Activated T-helper 1 cell treated with anti-CD3 and anti-CD28 coated beads, Interleukin-12 subunit alpha, Interleukin-12 subunit beta, Interleukin-2, Interleukin-4 antibody, amounts not matched to agents 30 ng/mL and 10 ng/mL and 1 ng/mL, durations not matched to agents 14 hours and 24 hours and 36 hours (primary cell): ENCODE data around the gene GRIN2A. TPM values are rescaled to one million over a fixed set of nuclear protein-coding genes. Genes with fewer than 3 reads are reported as not detected.

Experiments used
- DNase-seq: peaks from one replicate; pipeline ENCODE4 v3.0.0; 2021; ENCODE audit warnings: low spot score
- H3K27ac Mint-ChIP-seq: one replicate; pipeline ENCODE4 v1.8.0; 2021; ENCODE audit warnings: mild to moderate bottlenecking, mixed read lengths
- H3K27me3 Mint-ChIP-seq: one replicate; pipeline ENCODE4 v1.8.0; 2022; ENCODE audit warnings: mild to moderate bottlenecking, moderate library complexity, mixed read lengths; ENCODE audit not compliant: insufficient read depth
- H3K36me3 Mint-ChIP-seq: one replicate; pipeline ENCODE4 v1.8.0; 2021; ENCODE audit warnings: low read depth, mixed read lengths
- H3K4me1 Mint-ChIP-seq: one replicate; pipeline ENCODE4 v1.8.0; 2021; ENCODE audit warnings: low read depth, mixed read lengths
- H3K4me3 Mint-ChIP-seq: one replicate; pipeline ENCODE4 v1.8.0; 2021; ENCODE audit warnings: mild to moderate bottlenecking, moderate library complexity, mixed read lengths
- H3K9me3 Mint-ChIP-seq: one replicate; pipeline ENCODE4 v1.8.0; 2021; ENCODE audit warnings: mixed read lengths
- intact Hi-C: fragments of 100-400 bp; cut with micrococcal nuclease; formaldehyde crosslinking; loops from one replicate; pipeline ENCODE4 v1.15.1; 2024
- total RNA-seq: library from RNA; stranded (reverse); gene quantifications from 2 replicates; pipeline ENCODE4 v1.2.3, GENCODE V29; 2022

GRIN2A gene
- total RNA-seq, 1 donor from 2014 or later = not detected

DNA sequence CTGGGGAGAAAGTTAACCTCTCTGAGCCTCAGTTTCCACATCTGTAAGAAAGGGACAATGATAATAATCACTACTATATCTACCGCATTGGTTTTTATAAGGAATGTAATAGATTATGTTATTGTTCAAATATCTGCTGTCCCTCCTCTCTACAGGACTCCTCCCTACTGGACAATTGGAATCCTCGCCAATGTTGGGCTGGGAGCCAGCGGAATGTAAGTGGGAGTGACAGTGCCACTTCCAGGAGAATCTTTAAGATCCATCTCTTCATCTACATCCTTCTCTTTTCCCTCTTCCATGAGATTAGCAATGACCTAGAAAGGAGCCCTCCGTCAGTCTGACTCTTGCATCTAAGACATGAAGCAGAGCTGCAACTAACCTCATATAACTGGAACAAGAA is 95.1 kb downstream of the GRIN2A start:
- H3K27ac Mint-ChIP-seq = no peak overlapping the region
- intact Hi-C loops = no loop called here

GRCh38 chr16:10086620-10087019 is 95.6 kb downstream of the GRIN2A start:
- H3K4me1 Mint-ChIP-seq = no peaks in the 10 kb centered on the region
- H3K4me3 Mint-ChIP-seq = no peak overlapping the region
- no peak overlapping the region for H3K27ac Mint-ChIP-seq
- no peak for DNase-seq
- peaks cover 3% of the 10 kb centered on the region for H3K9me3 Mint-ChIP-seq
- H3K36me3 Mint-ChIP-seq = no peaks in the 10 kb centered on the region
- intact Hi-C loops = no loop called here
- no peaks in the 10 kb centered on the region for H3K27me3 Mint-ChIP-seq

More for the DNA sequence above, 95.1 kb downstream of the GRIN2A start:
- Mint-ChIP-seq H3K36me3 (no peaks in the 10 kb centered on the region), H3K4me1 (no peaks in the 10 kb centered on the region), H3K4me3 (no peak overlapping the region), H3K27me3 (no peaks in the 10 kb centered on the region), H3K9me3 (peaks cover 3% of the 10 kb centered on the region)
- no peak for DNase-seq

DNA sequence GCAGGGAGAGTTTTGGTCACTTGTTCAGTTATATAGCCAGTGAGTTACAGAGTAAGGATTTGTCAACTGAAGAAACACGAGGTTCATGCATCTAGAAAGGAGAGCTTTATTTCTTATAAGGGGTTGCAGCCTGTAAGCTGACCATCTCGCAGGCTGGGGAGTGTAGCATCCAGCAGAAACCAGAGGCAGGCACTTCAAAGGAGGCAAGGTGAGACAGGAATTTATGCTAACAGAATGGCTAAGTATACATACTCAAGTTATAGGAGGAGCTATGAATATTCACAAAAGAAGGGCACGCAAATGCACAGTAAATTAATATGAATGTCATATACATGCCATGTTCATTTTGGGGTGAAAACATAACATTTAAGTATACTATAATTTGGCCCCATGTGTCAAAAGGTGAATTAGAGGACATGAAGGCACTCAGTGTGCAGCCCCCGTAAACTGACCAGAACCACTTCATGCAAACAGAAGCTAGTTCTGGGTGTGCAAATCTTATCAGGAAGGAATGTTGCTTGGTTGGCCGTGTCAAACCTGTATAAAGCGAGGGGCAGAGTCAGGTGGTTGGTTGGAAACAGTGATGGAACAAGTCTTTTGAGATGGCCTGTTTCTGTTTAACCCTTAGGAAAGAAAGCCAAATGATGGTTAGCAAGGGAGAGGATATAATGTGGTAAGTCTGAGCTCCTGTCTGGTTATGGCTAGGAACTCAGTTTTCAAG is 97.0 kb downstream of the GRIN2A start:
- H3K36me3 Mint-ChIP-seq = no peaks in the 10 kb centered on the region

DNA sequence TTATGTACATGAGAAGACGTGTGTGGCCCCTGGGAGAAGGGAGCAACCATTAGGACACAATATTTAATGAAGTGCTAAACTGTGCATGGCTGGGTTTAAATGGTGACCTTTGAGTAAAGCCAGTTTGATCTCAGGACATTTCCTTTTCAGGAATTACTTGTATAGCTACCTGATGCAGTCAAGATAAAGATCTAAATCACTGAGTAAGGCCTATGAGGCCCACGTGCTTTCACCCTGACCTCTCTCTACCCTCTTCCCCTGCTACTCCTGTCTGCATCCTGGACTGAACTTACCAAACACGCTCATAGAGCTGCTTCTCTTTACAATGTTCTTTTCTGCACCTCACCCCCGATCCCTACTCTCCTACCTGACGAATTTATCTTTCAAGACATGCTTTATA is 98.9 kb downstream of the GRIN2A start:
- H3K27ac Mint-ChIP-seq = no peak overlapping the region
- no peaks in the 10 kb centered on the region for H3K36me3 Mint-ChIP-seq
- no peak overlapping the region for H3K4me3 Mint-ChIP-seq
- intact Hi-C loops = no loop called here
- H3K4me1 Mint-ChIP-seq = no peaks in the 10 kb centered on the region
- no peaks in the 10 kb centered on the region for H3K9me3 Mint-ChIP-seq
- H3K27me3 Mint-ChIP-seq = no peaks in the 10 kb centered on the region
- DNase-seq = no peak

More for the DNA sequence above, 97.0 kb downstream of the GRIN2A start:
- Mint-ChIP-seq H3K9me3 (peaks cover 3% of the 10 kb centered on the region), H3K27me3 (no peaks in the 10 kb centered on the region), H3K27ac (no peak overlapping the region), H3K4me1 (no peaks in the 10 kb centered on the region), H3K4me3 (no peak overlapping the region)
- no peak for DNase-seq
- intact Hi-C loops = no loop called here

- intact Hi-C loops = no loop called here
- H3K27ac Mint-ChIP-seq = no peak overlapping the region
- DNase-seq = no peak
- no peaks in the 10 kb centered on the region for H3K36me3 Mint-ChIP-seq
- H3K9me3 Mint-ChIP-seq = no peaks in the 10 kb centered on the region
- H3K27me3 Mint-ChIP-seq = no peaks in the 10 kb centered on the region
- no peaks in the 10 kb centered on the region for H3K4me1 Mint-ChIP-seq
- no peak overlapping the region for H3K4me3 Mint-ChIP-seq
Observed at GRCh38 chr16:10081201-10081940, 100.9 kb downstream of the GRIN2A start.

DNA sequence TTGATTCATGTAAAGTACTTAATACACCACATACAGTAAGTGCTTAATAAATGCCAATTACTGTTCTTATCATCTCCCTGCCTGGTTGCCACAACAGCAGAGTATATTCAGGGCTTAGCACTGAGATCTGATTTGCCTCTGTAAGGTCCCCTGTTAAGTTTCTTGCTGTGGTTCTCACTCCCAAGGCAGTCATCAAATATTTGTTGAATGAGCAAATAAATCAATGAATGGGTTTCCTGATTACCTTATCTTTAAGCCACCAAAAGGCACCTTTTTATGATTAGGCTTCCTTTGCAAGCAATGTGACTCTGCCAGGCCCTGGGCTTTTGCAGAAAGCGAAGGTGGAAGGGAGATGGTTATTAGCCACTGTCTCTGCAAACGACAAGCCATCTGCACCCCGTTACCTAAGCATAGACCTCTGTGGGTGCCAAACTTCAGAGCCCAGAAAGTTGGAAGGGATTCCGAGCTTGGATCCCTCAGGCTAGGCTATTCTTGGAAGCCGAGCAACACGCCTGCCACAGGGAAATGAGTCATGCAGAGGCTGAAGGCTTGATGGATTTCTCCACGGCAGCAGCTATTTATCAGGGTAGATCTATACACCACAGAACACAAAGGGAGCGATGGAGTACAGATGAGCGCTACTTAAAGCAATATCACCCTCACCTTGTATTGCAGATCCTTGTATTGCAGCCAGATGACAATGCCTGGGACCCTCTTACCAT is 102.0 kb downstream of the GRIN2A start:
- Mint-ChIP-seq H3K36me3 (no peaks in the 10 kb centered on the region), H3K27ac (no peak overlapping the region), H3K4me1 (no peaks in the 10 kb centered on the region), H3K27me3 (no peaks in the 10 kb centered on the region), H3K9me3 (no peaks in the 10 kb centered on the region), H3K4me3 (no peak overlapping the region)
- intact Hi-C loops = no loop called here
- DNase-seq = no peak

- Mint-ChIP-seq H3K4me3 (no peak overlapping the region), H3K9me3 (no peaks in the 10 kb centered on the region), H3K27ac (no peak overlapping the region)
Observed at GRCh38 chr16:10078541-10078949, 103.7 kb downstream of the GRIN2A start.

GRCh38 chr16:10077861-10078260 is 104.4 kb downstream of the GRIN2A start:
- H3K4me3 Mint-ChIP-seq = no peak overlapping the region
- H3K9me3 Mint-ChIP-seq = no peaks in the 10 kb centered on the region
- H3K27ac Mint-ChIP-seq = no peak overlapping the region
- no peak for DNase-seq
- intact Hi-C loops = no loop called here
- H3K36me3 Mint-ChIP-seq = no peaks in the 10 kb centered on the region
- no peaks in the 10 kb centered on the region for H3K27me3 Mint-ChIP-seq
- no peaks in the 10 kb centered on the region for H3K4me1 Mint-ChIP-seq

More at GRCh38 chr16:10078541-10078949, 103.7 kb downstream of the GRIN2A start:
- H3K27me3 Mint-ChIP-seq = no peaks in the 10 kb centered on the region
- intact Hi-C loops = no loop called here
- DNase-seq = no peak
- no peaks in the 10 kb centered on the region for H3K4me1 Mint-ChIP-seq
- no peaks in the 10 kb centered on the region for H3K36me3 Mint-ChIP-seq

GRCh38 chr16:10076037-10076436 is 106.2 kb downstream of the GRIN2A start:
- H3K27ac Mint-ChIP-seq = no peak overlapping the region
- no peaks in the 10 kb centered on the region for H3K4me1 Mint-ChIP-seq
- no peak overlapping the region for H3K4me3 Mint-ChIP-seq
- no peaks in the 10 kb centered on the region for H3K36me3 Mint-ChIP-seq
- intact Hi-C loops = no loop called here
- DNase-seq = no peak
- no peaks in the 10 kb centered on the region for H3K27me3 Mint-ChIP-seq
- no peaks in the 10 kb centered on the region for H3K9me3 Mint-ChIP-seq

DNA sequence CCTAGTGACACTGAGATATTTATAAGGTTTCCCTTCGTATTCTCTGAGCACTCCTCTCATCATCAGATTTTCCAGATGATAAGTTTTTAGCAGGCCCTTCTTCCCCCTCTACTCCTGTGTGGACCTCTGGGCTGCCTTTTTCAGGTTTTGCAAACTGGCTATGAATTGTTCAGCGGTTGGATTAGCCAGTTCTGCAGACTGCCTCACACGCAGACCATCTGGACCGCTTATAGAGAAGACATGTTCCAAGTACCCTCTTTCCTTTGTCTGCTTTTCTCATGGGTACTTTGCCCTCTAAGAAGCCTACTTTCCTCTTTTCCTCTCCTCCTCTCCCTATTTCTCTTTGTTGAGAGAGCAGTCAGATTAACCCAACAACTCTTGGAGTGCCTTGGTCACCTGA is 111.6 kb downstream of the GRIN2A start:
- H3K4me1 Mint-ChIP-seq = no peaks in the 10 kb centered on the region
- H3K27me3 Mint-ChIP-seq = no peaks in the 10 kb centered on the region
- intact Hi-C loops = no loop called here

GRCh38 chr16:10069374-10069773 is 112.9 kb downstream of the GRIN2A start:
- Mint-ChIP-seq H3K36me3 (no peaks in the 10 kb centered on the region), H3K27ac (no peak overlapping the region), H3K4me1 (no peaks in the 10 kb centered on the region), H3K9me3 (no peaks in the 10 kb centered on the region), H3K4me3 (no peak overlapping the region), H3K27me3 (no peaks in the 10 kb centered on the region)
- intact Hi-C loops = no loop called here
- DNase-seq = no peak

More for the DNA sequence above, 111.6 kb downstream of the GRIN2A start:
- Mint-ChIP-seq H3K27ac (no peak overlapping the region), H3K36me3 (no peaks in the 10 kb centered on the region), H3K9me3 (no peaks in the 10 kb centered on the region), H3K4me3 (no peak overlapping the region)
- DNase-seq = no peak

GRCh38 chr16:10067835-10068234 is 114.4 kb downstream of the GRIN2A start:
- Mint-ChIP-seq H3K27me3 (no peaks in the 10 kb centered on the region), H3K4me1 (no peaks in the 10 kb centered on the region), H3K27ac (no peak overlapping the region), H3K36me3 (no peaks in the 10 kb centered on the region), H3K4me3 (no peak overlapping the region), H3K9me3 (no peaks in the 10 kb centered on the region)
- no peak for DNase-seq
- intact Hi-C loops = no loop called here

DNA sequence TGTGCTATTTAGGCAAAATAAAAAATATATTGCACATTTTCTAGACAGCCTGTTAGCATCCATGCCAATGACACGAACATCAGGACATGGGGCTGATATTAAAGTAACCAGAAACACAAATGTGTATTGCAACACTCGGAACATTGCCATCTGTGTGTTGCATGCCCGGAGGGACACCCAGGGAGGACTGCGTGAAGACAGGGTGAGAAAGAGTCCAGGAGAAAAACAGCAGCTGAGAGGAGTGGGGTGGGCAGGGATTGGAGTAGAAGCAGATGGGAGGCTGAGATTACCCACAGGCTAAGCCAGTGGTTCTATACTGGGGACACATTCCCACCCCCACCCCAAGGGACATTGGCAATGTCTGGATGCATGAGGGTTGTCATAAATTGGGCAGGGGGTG is 114.8 kb downstream of the GRIN2A start:
- Mint-ChIP-seq H3K4me3 (no peak overlapping the region), H3K9me3 (no peaks in the 10 kb centered on the region), H3K27ac (no peak overlapping the region), H3K27me3 (no peaks in the 10 kb centered on the region), H3K36me3 (no peaks in the 10 kb centered on the region), H3K4me1 (no peaks in the 10 kb centered on the region)
- DNase-seq = no peak
- intact Hi-C loops = no loop called here
